HG02798 (cell line): ENCODE data around the gene TM4SF5.

Experiments used
- ATAC-seq: cut with Tn5 transposase; IDR thresholded peaks from one replicate; pipeline ENCODE4 v1.9.1; 2021; ENCODE audit warnings: mild to moderate bottlenecking; ENCODE audit not compliant: unreplicated experiment, poor library complexity

TM4SF5 gene

DNA sequence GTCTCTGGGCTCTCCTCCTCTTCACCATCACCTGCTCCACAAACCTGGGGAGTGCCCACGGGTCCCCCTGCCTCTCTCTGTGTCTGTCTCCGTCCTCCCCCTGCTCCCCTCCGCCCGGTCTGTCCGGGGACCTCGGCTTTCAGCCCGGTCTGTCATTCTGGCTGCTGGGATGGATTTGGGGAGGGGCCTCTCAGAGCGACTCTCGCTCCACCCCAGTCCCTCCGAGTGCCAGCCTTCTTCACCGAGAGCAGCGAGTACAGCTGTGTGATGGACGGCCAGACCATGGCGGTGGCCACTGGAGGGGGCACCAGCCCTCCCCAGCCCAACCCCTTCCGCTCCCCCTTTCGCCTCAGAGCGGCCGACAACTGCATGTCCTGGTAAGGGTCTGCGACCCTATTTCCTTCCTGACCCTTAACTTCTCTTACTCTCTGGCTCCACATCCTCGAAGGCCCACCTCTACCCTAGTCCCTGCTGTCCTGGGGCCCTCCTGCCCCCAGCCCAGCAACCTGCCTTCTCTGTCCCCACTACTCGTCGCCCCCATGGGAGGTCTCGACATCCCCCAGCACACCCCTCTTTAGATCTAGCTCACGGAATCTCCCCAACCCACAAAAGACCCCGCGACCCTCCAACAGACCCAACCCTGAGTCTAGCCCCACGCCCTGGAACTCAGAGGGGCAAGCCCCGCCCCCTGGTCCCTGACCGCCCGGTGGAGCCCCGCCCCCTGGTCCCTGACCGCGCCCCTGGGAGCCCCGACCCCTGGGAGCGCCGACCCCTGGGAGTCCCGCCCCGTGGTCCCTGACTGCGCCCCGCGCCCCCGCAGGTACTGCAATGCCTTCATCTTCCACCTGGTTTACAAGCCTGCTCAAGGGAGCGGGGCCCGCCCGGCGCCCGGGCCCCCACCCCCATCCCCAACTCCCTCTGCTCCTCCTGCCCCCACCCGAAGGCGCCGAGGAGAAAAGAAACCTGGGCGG, 26.4 kb upstream of the TM4SF5 start:
- no peak for ATAC-seq

DNA sequence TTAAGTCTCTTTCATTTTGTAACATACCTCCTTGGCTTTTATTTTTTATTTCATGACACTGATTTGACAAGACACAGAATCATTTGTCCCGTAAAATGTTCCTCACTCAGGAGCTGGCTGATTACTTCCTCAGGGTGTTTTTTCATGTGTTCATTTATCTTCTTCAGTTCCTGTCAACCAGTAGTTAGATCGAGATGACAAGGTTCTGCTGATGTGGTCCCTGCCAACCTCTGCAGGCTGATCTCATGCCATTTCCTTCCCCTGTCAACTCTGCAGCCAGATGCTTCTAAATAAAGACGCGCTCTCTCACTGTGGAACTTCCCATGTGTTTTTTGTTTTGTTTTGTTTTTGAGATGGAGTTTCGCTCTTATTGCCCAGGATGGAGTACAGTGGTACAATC, 23.8 kb upstream of the TM4SF5 start:
- ATAC-seq: no peak

GRCh38 chr17:4748686-4749085, 23.0 kb upstream of the TM4SF5 start:
- no peak for ATAC-seq

DNA sequence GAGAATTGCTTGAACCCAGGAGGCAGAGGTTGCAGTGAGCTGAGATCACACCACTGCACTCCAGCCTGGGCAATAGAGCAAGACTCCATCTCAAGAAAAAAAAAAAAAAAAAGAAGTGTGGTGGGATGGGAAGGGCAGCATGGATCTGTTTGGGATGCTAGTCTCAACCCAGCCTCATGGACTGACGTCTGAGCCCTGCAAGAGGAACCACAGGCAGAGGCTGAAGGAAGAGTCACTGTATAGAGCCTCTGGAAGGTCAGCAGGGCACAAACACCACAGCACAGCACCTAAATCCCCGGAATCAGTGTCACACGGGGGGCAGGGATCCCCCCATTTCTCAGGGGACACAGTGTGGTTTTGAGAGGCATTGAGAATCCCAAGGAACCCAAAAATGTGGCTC, 21.1 kb upstream of the TM4SF5 start:
- ATAC-seq: no peak

DNA sequence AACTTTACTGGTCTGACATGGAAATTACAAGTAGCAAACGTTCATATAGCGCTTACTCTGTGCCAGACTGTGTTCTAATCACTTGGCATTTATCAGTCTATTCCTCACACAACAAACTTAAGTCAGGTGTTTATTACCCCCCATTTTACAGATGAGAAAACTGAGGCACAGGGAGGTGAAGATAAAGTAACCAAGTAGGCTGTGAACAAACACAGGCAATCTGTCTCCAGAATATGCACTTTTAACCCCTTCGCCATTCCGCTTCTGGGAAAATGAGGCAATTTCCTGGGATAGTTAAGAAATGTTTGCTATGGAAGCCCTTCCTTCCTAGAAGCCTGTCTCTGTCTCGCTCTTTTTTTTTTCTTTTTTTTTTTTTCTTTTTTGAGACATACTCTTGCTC, 19.8 kb upstream of the TM4SF5 start:
- ATAC-seq: no peak

- no peak for ATAC-seq
Observed at GRCh38 chr17:4753392-4753791, 18.3 kb upstream of the TM4SF5 start.

DNA sequence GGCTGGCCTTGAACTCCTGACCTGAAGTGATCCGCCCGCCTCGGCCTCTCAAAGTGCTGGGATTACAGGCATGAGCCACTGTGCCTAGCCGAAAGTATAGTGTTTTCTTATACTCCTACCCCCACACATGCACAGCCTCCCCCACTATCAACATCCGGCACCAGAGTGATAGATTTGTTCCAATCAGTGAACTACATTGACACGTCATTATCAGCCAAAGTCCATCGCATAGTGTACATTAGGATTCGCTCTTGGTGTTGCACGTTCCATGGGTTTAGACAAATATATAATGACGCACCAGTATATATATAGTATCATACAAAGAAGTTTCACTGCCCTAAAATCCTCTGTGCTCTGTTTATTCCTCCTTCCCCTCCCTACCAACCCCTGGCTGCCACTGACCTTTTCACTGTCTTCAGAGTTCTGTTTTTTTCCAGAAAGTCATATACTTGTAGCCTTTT, 11.9 kb upstream of the TM4SF5 start:
- ATAC-seq: no peak

DNA sequence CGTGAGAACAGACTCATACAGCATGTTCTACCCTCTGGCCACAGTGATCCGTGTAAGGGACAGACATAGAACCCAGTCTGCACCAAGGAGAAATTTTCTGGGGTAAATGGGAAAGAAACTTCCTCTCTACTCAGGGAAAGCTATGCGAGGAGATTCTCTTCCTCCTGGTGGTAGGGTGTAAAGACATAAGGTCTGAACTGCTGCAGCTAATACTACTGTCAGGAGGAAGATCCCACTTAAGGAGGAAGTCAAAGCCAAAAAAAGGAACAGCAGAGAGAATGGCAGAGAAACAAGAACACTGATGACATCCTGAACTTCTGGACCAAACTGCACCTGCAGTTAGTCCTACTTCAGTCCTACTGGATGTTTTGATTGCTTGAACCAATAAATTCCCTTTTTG, 7.1 kb upstream of the TM4SF5 start:
- ATAC-seq: no peak

GRCh38 chr17:4766201-4766600, 5.5 kb upstream of the TM4SF5 start:
- no peak for ATAC-seq

DNA sequence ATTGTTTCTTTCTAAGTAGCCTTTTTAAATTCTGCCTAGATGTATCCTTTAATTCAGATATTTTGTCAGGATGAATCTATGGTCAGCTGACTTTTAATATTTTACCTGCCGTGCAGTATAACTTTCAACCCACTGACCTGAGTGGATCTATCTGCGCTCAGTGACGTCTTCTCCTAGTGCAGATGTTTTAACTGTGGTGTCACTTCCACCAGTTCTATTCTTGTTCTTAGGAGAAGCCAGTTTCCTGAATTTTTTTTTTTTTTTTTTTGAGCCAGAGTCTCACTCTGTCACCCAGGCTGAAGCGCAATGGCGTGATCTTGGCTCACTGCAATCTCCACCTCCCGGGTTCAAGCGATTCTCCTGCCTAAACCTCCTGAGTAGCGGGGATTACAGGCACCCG, 5.0 kb upstream of the TM4SF5 start:
- ATAC-seq: no peak

GRCh38 chr17:4768298-4768697, 3.4 kb upstream of the TM4SF5 start:
- ATAC-seq: no peak

DNA sequence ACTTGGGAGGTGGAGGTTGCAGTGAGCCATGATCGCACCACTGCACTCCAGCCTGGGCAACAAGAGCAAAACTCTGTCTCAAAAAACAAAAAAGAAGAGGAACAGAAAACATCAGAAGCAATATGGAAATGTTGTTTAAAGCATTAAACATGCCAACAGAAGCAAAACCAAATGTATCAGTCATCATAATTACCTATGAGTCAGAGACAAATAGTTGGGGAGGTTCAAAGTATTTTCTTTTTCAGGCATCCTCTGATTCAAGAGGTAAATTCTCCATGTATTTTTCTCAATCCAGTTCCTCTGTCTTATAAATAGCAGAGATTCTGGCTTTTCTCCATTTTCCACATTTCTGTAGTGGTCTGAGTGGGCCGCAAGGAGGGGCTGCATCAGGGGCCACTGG, 2.1 kb upstream of the TM4SF5 start:
- ATAC-seq: no peak

DNA sequence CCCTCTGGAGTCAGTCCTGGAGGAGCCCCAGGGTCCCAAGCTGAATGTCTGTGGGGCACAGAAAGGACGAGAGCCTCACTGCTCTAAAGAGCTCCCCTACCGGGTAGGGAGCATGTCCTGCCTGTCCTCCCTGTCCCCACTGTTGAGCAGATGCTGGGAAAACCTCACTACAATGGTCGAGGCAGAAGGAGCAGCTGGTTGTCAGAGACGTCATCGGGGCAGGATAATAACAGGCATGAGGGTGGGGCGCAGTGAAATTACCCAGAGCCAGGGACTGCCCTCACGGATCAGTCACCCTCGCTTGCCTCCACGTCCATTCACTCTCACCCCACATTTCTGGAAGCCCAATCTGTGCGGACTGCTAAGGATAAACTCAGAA, 538 bp downstream of the TM4SF5 start:
- ATAC-seq: no peak

DNA sequence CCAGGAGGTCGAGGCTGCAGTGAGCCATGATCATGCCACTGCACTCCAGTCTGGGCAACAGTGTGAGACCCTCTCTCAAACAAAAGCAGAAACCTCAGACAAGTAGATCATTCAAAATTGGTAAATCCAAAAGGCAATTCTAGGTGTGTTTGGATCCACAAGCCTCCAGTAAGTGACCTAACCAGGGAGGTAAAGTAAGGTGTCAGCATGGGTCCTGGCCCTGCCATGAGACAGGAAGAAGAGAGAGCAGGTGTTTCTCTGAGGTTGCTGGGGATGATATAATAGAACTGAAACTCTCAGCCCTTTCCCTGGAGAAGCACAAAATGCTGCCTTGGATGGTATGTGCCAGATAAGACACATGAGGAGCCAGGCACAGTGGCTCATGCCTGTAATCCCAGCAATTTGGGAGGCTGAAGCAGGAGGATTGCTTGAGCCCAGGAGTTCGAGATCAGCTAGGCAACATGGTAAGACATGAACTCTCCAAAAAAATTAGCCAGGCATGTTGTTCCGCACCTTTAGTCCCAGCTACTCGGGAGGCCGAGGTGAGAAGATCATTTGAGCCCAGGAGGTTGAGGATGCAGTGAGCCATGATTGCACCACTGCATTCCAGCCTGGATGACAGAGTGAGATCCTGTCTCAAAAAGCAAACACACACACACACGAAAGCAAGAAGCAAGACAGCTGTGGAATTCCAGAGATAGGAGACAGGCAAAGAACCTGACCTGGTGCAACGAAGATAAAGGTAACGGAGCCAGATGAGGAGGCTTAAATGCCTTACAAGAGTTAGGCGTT, 6.5 kb downstream of the TM4SF5 start:
- no peak for ATAC-seq

DNA sequence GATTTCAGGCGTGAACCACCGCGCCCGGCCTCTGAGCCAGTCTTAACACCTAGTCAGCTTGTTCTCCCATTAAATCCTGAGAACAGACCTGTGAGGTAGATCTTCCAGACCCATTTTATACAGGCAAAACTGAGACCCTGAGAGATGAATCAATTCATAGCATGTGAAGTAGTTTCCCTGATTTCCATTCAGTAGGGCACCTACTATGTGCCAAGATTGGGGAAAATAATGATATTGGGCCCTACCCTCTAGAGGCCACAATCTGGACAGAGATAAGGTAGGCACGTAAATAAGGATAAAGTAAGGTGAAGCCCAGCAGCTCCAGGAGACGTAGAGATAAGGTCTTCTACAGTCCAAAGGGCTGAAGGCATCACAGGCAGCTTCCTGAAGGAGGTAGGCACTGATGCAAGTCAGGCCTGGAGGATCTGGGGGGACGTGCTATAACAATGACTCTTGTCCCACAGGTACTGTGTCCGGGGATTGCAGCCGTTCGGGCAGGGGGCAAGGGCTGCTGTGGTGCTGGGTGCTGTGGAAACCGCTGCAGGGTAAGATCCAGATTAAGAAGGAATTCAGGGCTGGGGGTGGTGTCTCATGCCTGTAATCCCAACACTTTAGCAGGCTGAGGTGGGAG, 8.8 kb downstream of the TM4SF5 start:
- ATAC-seq: no peak

DNA sequence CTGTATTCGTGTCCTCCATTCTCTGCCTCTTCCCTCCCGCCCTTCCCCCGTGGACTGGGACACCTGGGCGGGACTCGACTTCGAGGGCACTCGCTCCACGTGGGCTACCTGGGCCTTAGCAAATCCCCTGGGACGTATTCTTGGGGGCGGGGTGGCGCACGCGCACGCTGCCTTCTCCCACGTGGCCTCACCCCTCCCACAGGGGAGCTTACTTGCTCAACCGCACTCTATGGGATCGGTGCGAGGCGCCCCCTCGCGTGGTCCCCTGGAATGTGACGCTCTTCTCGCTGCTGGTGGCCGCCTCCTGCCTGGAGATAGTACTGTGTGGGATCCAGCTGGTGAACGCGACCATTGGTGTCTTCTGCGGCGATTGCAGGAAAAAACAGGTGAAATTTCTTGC, 11.0 kb downstream of the TM4SF5 start:
- ATAC-seq: no peak

DNA sequence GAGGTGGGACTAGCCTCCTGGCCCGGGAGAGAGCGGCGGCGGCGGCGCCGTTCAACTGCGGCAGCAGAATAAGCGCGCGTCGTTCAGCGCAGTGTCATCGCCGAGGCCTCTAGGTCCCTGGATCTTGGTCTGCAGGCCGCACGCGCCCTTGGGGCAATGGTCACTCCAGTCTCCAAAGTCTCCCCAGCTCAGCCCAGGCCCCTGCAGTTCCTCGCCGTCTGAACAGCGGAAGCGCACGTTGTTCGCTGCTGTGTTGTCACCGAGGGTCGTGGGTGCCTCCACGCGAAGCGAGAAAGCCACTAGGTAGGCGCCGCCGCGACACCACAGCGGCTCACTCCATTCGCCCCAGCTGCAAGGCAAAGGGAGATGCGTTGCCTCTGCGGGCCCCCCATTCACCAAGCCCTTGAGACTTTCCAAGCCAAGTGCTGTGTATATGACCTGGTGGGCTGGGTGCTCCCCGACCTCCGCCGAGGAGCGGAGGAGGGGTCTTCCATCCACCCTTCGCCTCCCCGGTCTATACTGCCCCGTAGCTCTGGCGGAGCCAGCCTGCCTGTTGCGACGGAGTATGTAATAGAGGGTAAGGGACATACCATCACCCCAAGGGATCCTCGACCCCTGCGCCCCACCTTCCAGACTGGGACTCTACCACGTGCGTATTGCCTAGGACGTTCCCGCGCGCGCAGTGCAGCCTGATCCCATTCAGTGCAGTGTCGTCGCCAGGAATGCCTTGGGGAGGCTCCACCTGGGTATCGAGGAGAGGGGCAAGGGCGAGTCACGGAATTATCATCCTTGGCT, 13.8 kb downstream of the TM4SF5 start:
- no peak for ATAC-seq

DNA sequence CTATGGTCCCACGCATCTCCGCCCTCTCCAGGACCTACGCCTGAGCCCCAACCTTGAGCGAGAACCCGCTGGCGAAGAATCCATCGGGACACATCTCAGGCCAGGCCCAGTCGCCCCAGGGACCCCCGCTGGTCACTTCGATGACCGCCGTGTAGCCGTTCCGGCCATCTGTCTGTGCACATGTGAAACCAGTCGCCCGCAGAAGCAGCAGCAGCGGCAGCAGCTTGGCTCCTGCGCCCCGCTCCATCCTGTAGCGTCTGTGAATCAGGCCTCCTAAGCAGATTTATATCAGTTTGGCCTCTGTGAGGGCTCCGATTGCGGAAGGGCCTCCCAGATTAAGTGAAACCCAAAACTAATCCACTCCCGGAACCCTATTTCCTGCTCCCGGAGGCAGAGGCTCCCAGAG, 14.4 kb downstream of the TM4SF5 start, which contains the start of gene VMO1:
TSS of gene VMO1 (minus strand) at position 259 of the 406 bp plus-strand sequence. CDS start at position 247, 12 bp downstream.
- ATAC-seq: no peak

GRCh38 chr17:4786516-4786915, 14.8 kb downstream of the TM4SF5 start:
- ATAC-seq: no peak
